HG03442 (cell line): Measurements from ENCODE around the gene FAXDC2.
"Not testable (repeated sequence)": the region's sequence is repeated elsewhere in the genome, so short reads cannot be mapped to it uniquely, and the experiment has no call there.

ENCODE experiments used
- ATAC-seq: cut with Tn5 transposase; IDR thresholded peaks from one replicate; pipeline ENCODE4 v1.9.1; 2021; ENCODE audit warnings: mild to moderate bottlenecking, moderate library complexity; ENCODE audit not compliant: unreplicated experiment

FAXDC2 gene

DNA sequence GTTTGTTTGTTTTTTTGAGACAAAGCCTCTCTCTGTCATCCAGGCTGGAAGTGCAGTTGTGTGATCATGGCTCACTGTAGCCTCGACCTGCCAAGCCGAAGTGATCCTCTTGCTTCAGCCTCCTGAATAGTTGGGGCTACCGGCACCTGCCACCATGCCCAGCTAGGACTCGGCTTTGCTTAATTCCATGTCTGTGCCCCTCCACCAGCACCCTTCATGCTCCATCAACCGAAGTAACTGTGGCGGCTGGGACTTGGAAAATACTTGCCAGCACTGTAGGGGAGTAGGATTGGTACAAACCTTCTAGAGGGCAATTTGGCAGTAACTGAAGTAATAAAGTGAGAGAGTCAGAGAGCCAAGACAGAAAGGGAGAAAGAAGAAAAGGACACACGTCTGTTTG is 19.0 kb downstream of the FAXDC2 start:
- ATAC-seq, result no peak

DNA sequence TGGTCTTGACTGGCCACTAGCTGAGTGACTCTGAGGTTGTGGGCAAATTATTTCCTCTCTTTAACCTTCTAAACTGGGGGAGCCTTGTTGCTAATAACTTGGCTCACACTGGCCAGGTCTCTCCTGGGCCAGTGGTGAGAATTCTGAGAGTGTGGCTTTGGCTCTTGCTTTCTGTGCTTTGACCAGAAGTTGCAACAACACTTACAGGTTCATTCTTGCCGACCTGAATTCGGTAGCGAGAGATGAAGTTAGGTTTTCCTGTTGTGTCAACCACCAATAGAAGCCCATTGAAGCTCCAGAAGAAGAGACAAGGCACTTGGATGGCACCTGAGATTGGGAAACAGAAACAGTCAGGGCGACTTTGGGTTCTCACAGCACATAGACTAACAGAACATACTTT is 19.8 kb downstream of the FAXDC2 start:
- ATAC-seq, result no peak

DNA sequence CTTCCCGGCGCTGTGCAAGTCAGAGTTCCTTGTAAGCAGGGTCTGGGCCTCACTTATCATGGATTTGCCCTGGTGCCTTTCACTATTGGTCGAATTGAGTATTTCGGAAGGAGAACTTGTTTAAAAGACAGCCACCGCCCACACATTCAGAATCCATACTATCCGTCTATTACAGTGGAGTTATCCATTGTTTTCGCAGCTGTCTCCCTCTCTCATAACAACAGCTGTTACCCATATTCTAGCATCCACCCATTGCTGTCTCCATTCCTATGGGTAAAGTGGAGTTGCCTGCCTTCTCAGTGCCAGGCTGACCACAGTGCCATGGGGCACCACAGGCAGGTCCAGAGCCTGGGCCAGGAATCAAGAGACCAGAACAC is 20.2 kb downstream of the FAXDC2 start:
- no peak for ATAC-seq

DNA sequence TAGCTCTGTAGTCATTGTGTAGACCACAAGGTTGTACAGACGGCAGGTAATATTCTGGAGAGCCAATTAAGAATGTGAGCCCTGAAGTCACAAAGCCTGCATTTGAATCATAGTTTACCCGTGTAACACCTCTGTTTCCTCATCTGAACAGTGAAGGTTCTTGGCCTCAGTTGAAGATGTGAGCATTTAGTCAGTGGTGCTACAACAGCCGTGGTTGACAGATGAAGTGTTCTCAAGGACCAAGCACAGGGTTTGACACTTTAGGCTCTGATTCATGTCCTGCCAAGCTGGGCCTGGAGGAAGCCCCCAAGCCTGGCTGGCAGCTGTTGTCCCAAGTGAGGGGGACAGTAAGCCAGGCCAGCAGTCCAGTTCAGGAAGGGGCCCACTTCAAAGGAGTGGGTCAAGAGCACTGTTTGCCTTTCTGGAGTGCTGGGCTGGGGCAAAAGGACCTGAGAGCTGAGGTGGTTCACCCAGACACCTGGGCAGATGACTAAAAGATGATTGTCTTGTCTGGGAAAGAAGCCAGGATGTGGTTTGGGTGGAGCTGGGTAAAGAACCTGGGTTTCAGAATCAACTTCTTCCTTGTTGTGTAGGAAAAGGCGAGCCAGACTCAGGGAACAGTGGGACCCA is 20.7 kb downstream of the FAXDC2 start:
- no peak for ATAC-seq

DNA sequence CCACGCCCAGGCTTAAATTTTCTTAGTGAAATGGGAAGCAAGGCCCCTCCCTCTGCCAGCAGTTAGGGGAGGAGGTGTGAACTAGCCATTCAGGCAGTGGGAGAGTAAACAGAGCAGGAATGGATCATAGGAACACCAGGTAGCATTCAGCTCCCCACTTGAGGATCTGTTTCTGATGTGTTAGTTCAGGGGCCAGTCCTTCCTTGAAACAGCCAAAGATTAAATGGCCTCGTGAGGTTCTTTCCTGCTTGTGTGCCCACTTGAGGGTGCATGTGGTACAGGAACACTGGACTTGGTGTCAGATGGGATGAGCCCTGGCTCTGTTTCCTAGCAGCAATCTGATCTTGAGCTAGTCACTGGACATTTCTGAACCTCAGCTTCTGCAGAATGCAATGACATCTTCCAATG is 21.2 kb downstream of the FAXDC2 start:
- ATAC-seq, result no peak

DNA sequence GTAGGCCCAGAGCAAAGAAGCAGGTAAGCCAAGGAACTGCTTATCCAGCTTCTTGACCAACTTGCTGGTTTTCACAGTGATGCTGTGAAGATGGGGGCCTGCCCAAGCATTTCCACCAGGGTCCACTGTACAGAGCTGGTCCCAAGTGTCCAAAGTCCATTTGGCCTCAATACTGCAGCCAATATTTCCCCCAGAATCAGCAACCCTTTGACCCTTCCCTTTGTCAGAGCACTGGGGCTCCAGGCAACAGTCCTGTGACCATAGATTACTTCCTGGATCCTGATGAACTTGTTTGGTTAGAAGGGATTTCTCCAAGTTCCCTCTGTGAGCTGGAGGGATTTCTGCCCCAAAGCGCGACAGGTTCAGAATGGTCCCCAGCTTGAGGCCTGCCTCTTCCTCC is 26.3 kb downstream of the FAXDC2 start:
- ATAC-seq, result no peak

DNA sequence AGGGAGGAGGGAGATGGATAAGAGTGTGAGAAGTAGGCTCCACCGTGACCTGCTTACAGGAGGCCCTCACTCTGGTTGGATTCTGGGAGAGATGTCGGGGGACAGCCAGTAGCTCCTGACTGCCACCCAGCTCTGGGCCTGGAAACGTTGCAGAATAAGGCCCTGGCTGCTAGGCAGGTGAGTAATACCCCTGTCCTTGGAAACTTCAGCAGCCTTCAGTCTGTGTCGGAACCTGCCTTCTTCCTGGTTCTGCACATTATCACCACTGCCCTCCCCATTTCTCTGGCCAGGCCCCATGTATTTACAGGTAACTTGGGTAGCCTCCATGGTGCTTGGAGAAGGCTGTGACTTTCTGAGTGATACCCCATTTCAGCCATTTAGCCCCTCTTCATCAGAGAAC is 26.8 kb downstream of the FAXDC2 start:
- no peak for ATAC-seq

DNA sequence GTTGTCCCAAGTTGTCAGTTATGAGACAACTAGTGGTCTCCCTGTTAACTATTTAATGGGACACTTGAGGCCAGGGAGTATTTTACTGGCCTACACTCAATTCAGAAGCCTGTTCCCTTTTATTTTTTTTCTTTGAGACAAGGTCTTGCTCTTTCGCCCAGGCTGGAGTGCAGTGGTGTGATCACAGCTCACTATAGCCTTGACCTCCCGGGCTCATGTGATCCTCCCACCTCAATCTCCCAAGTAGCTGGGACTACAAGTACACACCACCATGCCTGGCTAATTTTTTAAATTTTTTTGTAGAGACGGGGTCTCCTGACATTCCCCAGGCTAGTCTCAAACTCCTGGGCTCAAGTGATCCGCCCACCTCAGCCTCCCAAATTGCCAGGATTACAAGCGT is 27.5 kb downstream of the FAXDC2 start:
- not testable (repeated sequence) for ATAC-seq

DNA sequence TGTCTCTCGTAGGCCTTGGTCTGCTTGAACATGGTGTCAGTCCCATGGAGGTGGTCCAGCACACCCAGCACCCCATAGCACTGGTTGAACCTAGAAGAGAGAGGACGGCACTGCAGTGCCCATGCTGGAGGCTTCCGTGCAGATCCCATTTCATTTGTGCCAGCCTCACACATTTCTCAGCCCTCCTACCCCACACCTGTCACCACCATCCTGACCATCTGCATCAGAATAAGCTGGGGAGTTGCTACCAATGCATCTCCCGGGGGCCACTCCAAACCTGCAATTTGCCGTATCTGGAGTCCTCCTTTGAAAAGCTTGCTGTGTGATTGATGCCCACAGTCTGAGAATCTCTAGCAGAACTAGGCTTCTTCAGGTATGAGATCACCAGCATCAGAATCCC is 30.0 kb downstream of the FAXDC2 start:
- ATAC-seq, result no peak

DNA sequence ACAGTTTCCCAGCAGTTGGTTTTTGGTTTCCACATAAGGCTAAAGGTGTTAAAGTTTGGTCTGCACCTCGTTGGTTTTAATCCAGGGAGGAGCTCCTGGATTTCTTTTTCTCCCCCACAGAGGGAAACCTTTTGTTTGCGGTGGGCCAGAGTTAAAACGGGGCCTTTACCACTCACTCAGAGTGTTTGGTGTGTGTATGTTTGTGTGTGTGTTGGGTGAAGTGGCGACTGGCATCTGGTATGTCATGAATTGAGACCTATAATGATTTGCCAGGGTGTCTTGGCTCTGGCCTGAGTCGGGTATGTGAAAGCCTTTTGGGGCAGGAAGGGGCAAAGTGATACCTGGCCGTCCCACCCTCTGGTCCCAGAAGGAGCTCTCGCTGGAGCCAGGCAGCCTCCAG is 30.9 kb downstream of the FAXDC2 start:
- no peak for ATAC-seq

DNA sequence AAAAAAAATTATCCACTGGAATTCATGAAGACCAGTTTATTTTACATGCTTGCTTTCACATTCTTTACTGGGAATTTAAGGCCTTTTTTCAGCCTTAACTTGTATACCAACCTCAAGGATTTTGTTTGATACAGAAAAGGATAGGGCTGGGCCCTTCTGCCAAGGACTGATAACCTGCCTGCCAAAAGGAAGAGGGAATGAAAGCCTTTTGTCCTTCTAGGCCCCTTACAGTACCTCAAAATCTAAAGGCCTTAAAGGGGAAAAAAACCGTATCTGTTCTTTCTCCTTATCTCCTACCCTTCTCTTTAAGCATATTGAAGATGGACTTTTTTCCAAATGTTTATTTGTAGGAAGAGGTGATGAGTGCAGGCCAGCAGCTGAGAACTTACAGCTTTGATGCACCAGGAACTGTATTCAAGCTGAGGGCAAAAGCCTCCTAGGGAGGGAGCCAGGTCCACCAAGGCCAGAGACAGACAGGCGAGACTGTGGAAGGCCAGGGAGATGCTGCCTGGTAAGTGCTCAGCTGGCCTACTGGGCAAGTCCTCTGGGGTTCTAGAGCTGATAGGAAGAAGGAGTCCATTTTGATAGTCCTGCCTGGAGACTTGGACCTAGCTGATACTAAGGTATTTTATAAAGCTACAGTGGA is 31.8 kb downstream of the FAXDC2 start:
- no peak for ATAC-seq

DNA sequence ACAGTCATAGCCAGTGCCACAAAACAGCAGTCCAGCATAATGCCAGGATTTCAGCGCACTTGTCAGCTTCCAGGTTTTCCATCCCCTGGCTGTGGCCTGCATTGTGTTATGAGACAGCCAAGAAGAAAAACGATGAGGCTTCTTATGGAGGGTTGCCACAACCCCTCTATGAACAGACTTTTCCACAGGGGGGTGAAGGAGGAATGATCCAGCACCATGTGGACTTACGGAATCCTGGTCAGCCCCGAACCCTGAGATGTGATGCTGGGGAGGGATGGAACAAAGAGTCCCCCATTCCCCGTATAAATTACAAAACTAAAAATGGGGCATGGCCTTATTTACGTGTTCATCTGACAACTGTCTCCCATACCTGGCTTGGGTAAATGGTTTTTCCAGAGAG is 32.6 kb downstream of the FAXDC2 start:
- no peak for ATAC-seq

DNA sequence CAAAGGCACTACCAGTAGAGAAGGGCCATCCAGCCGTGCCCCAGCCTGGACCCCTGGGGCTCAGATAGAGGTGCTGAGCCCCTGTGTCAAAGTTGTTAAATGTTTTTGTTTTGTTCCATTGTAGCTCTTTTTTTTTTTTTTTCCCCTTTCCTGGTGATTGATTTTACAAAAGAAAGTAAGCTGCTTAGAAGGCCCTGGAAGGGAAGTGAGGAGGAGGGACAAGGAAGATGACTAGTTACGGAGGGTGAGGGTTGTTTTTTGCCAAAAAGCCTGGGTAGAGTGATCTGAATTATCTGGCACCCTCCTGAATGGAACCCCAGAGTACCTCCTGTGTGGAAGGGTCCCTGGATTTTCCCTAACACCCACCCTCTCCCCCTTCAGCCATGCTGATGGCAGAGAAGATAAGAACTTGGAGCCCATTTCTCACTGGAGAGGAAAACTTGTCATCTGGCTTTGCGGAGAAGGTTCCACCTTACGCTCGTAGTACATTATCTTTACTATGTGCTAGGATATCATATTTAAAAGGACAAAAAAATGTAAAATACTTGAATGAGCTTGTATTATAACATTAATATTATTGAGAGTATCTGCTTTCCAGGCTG is 33.4 kb downstream of the FAXDC2 start:
- ATAC-seq, result no peak

DNA sequence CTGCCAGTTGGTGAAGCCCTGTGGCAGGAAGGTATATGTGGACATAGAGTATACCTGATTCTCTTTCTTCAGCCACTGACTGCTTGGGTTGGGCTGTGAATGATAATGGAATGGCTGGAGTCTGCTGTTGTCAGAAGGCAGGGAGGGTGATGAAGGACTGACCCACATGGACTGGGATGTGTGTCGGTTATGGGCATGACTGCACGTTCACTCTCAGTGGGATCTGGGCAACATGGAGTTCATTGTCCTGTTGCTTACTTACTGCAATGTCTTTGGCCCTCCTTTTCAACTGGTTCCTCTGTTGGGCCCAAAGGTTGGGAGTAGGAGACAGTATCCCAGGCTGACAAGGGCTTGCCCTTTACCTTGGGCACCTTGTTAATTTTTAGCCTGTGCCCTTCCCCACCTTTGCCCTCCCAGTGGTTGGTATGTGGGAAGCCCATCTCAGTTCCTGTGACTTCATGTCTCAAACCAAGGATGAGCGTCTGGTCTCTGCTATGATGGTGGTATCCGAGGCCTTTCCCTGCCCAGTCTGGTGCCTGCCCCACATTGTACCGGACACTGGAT is 34.6 kb downstream of the FAXDC2 start:
- no peak for ATAC-seq

DNA sequence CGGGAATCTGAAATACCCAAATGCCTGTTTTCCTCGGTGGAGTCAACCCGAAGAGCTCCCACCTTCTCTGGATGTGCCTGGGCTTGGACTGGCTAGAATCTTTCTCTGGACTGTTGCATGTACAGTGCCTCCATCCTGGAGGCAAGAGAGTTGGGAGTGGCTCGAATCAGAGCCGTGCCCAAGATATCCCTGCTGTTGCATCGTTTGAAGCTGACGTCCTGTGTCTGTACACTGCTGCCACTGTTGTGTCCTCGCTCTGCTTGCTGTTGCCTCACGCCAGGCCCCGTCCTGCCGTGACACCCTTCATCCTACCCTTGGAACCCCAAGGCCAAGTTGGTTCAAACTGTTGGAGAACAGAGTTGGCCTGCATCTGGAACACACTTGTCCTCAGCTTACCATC is 35.4 kb downstream of the FAXDC2 start:
- no peak for ATAC-seq

DNA sequence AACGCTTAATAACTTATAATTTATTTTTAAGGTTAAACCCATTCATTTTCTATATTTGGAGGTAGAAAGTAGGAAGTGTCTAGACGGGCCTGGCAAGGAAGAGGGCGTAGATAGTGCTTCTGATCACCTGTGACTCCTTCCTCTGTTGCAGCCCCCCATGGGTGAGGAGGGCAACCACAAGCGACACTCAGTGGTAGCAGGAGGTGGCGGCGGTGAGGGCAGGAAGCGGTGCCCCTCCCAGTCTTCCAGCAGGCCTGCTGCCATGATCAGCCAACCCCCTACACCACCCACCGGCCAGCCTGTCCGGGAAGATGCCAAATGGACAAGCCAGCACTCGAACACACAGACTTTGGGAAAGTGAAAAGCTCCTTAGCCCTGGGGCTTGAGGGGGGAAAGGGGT is 36.7 kb downstream of the FAXDC2 start:
- no peak for ATAC-seq

DNA sequence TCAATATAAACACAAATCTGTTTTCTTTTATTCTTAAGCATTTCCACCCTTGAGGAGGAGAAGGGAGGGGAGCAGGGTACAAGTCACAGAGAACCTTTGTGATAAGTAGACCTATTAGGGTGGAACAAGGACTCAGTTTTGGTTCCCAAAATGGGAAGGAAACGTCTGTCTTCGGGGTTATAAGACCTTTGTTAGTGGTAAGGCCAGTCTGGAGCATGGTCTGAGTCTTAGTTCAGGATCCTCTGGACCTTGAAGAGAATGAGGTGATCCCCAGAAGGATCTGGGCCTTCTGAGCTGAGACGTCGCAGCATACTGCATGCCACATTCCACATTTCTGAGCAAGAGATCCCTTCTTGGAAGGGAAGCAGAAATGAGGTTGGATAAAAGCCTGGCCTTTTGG is 37.2 kb downstream of the FAXDC2 start:
- no peak for ATAC-seq

DNA sequence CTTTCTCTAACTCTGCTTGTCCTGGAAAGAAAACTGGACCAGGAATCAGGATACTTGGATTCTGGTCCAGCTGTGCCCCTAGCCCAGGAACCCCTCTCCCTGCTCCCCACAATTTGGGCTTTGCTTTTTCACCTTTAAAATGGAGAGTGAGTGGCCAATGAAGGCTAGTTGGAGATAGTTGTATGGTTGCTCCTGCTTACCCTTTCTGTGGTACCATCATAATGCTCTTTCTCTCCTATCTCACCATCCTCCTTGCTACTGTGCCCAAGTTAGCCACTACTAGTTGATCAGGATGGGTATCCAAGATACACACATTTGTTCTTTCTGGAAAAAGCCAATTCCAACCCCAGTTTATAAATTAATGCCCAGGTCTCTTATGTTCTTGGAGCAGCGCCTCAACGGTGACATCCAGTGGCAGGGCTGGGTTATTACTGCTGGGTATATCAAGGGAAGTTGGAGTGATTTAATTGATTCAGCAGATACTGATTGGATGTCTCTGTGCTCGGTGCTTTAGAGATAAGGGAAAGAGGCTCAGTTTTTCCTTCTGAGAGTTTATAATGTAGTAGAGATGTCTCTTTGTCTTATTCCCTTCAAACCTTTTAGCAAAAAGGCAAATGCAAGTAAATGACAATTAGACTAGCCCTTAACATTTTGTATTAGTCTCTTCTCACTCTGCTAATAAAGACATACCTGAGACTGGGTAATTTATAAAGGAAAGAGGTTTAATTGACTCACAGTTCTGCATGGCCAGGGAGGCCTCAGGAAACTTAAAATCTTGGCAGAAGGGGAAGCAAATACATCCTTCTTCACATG is 38.5 kb downstream of the FAXDC2 start:
- ATAC-seq, result peak; percentile 79

DNA sequence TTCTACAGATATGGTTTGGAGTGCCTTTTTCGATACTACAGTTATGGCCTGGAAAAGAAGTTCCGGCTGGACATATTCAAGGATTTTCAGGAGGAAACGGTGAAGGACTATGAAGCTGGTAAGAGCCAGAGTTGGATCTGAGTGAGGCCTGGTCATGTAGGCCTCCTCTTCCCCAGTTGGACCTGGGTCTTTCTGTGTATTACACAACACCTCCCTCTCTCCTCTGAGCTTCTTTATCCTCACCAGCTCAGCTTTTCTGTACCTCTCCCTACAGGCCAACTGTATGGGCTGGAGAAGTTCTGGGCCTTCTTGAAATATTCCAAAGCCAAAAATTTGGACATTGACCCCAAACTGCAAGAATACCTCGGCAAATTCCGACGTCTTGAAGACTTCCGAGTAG is 39.2 kb downstream of the FAXDC2 start:
- no peak for ATAC-seq

DNA sequence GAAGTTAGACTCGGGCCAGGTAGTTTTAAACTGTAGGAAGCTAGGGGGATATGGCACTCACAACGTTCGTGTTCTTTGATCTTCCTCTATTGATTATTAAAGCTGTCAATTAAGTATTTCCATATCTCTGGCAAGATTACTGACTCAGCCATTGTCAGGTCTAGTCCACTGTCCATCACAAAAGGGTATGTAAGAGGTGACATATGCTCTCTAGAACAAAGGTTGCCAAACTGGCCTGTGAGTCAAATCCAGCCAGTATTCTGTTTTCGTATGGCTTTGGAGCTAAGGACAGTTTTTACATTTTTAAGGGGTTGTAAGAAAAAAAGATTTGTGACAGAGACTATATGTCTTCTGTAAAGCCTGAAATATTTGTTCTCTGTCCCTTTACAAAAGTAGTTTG is 44.2 kb downstream of the FAXDC2 start:
- ATAC-seq, result no peak

DNA sequence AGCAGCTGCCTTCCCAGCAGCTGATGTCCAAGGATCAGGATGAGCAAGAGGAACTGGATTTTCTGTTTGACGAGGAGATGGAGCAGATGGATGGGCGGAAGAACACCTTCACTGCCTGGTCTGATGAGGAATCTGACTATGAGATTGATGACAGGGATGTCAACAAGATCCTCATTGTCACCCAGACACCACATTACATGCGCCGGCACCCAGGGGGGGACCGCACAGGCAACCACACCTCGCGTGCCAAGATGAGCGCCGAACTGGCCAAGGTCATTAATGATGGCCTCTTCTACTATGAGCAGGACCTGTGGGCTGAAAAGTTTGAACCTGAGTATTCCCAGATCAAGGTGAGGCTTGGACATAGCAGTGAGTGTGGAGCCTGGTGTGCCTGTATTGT is 48.4 kb downstream of the FAXDC2 start:
- ATAC-seq, result no peak

DNA sequence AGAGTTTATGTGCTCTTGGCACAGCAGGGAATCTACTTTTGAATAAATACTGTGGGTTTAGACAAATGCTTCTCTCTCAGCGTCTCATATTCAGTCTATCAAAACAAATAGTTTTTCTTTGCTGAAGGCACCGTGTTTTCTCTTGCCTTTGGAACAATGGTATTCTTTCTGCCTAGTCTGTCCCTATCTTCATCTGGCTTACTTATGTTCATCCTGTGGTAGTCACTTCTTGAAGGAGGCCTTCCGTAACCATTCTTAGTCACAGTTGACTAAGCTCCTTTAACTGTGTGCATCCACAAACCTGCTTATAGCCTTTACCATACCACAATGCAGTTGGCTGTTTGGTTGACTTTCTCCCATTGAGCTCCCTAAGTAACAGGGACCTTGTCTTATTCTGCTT is 49.3 kb downstream of the FAXDC2 start:
- ATAC-seq, result no peak
